Effector memory CD8-positive, alpha-beta T cell (primary cell): ENCODE measurements around the gene MUCL1.
"Not testable (repeated sequence)": the region's sequence is repeated elsewhere in the genome, so short reads cannot be mapped to it uniquely, and the experiment has no call there.

Experiments used
- ATAC-seq: fragments of 150-1000 bp; cut with Tn5 transposase; replicated peaks from 2 replicates; pipeline ENCODE4 v1.10.0; 2021; ENCODE audit warnings: mild to moderate bottlenecking, moderate library complexity
- DNase-seq, 3 experiments: peaks; one replicate each; pipeline ENCODE4 v3.0.0; 2021
- H3K27ac Mint-ChIP-seq, 2 donors: one replicate each; pipeline ENCODE4 v1.8.0; 2022; ENCODE audit warnings: mild to moderate bottlenecking in 2 of 2, mixed read lengths in 2 of 2, moderate library complexity in 2 of 2
- H3K27me3 Mint-ChIP-seq, 2 donors: one replicate each; pipeline ENCODE4 v1.8.0; 2022; ENCODE audit warnings: mixed read lengths in 2 of 2
- H3K36me3 Mint-ChIP-seq: one replicate; pipeline ENCODE4 v1.8.0; 2022; ENCODE audit warnings: mild to moderate bottlenecking, moderate library complexity, mixed read lengths; ENCODE audit not compliant: insufficient read depth
- H3K4me1 Mint-ChIP-seq, 2 donors: one replicate each; pipeline ENCODE4 v1.8.0; 2022; ENCODE audit warnings: low read depth in 2 of 2, mixed read lengths in 2 of 2
- H3K4me3 Mint-ChIP-seq, 2 donors: one replicate each; pipeline ENCODE4 v1.8.0; 2022; ENCODE audit warnings: mild to moderate bottlenecking in 2 of 2, mixed read lengths in 2 of 2, moderate library complexity in 2 of 2
- H3K9me3 Mint-ChIP-seq, 2 donors: one replicate each; pipeline ENCODE4 v1.8.0; 2022; ENCODE audit warnings: mixed read lengths in 2 of 2

Gene MUCL1

DNA sequence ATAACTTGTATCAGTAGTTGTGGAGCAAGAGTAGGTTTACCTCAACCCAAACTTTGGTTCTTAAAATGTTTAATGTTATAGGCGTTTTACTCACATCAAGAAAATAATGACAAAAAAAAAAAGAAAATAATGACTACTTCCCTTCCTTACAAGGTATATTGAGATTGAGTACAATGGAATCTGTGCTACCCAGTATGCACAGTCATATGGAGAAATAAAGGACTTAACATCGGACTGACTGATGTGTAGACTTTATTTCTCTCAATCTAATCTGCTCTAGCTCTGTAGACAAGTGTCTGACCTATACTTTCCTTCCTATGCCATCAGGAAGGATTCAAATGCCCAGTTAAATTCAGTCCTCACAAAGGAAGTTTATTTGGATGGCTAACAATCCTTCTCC lies 14.4 kb downstream of the MUCL1 start:
- H3K36me3 Mint-ChIP-seq: no peaks in the 10 kb centered on the region
- ATAC-seq (no peak), DNase-seq (no peak)
- peaks cover 36 to 45% of the 10 kb centered on the region in 2 donors for H3K27me3 Mint-ChIP-seq
- no peak overlapping the region for H3K4me3 Mint-ChIP-seq
- no peaks in the 10 kb centered on the region for H3K4me1 Mint-ChIP-seq
- no peaks in the 10 kb centered on the region for H3K9me3 Mint-ChIP-seq
- no peak overlapping the region for H3K27ac Mint-ChIP-seq

DNA sequence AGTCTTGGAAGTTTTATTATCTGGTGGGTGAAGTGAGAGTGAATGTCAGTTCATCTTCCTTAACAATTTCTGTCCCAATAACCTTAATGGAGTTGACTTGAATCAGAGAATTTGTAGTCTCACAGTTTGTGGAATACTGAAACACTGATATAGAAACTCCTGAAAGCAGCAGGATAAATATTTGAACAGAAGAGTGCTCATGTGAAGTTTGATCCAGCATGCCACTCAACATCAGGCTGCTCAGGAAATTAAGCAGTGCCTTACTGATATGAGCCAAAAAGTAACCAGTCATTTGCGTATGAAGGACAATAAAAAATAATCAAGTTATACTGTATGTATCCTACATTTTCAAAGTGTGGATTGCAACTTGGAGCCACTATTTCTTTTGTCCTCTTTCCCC lies 15.7 kb downstream of the MUCL1 start:
- Mint-ChIP-seq H3K9me3 (no peaks in the 10 kb centered on the region), H3K27me3 (peaks cover 36 to 45% of the 10 kb centered on the region in 2 donors), H3K4me1 (no peaks in the 10 kb centered on the region), H3K36me3 (no peaks in the 10 kb centered on the region), H3K27ac (no peak overlapping the region), H3K4me3 (no peak overlapping the region)
- ATAC-seq: no peak
- no peak for DNase-seq

DNA sequence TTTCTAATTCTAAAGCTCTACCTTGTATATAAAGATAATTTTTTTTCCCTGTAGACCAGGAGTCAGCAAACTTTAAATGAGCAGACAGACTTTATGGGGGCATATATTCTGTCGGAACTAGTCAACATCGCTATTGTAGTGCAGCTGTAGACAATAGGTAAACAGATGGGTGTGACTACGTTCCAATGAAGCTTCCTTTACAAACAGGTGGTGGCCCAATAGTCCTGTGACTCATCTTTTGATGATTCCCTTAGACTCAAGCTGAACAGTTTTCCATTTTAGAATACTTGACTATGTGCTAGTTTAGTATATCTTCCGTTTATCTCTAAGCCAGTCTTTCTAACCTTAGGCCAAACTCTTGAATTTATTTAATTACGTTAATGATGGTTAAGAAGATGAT lies 16.3 kb downstream of the MUCL1 start:
- Mint-ChIP-seq H3K27me3 (peaks cover 36 to 45% of the 10 kb centered on the region in 2 donors), H3K9me3 (no peaks in the 10 kb centered on the region)
- ATAC-seq: no peak

DNA sequence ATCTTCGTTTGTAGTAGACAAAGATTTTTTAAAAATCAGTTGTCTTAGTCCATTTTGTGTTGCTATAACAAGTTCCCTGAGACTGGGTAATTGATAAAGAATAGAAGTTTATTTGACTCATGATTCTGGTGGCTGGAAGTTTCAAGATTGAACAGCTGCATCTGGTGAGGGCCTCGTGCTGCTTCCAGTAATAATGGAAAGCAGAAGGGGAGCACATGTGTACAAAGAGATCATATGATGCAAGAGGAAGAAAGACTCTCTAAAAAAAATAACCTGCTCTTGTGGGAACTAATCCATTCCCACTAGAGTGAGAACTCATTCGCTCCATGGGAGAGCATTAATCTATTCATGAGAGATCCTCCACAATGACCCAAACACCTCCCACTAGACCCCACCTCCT lies 24.8 kb downstream of the MUCL1 start:
- no peak for ATAC-seq
- H3K9me3 Mint-ChIP-seq: no peaks in the 10 kb centered on the region

More for the DNA sequence above, 16.3 kb downstream of the MUCL1 start:
- no peak overlapping the region for H3K27ac Mint-ChIP-seq
- no peaks in the 10 kb centered on the region for H3K4me1 Mint-ChIP-seq
- DNase-seq: no peak
- H3K36me3 Mint-ChIP-seq: no peaks in the 10 kb centered on the region
- H3K4me3 Mint-ChIP-seq: no peak overlapping the region

DNA sequence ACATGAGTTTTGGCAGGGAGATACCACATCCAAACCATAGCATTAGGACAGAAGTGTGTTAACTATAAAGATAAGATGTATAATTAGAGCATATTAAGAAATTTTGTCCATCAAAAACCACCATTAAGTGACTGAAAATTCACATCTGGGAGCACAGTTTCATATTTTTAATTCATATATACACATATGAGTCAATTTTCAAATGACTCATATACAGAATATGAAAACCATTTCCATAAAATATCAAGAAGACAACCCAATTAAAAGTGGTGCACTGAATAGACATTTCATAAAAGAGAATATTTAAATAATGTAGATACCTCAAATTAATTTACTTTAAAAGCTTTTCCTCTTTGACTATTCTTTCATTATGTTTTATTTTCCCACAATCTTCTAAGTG lies 25.3 kb downstream of the MUCL1 start:
- ATAC-seq (no peak), DNase-seq (no peak)
- no peak overlapping the region for H3K27ac Mint-ChIP-seq
- H3K36me3 Mint-ChIP-seq: no peaks in the 10 kb centered on the region
- no peaks in the 10 kb centered on the region for H3K4me1 Mint-ChIP-seq
- no peaks in the 10 kb centered on the region for H3K9me3 Mint-ChIP-seq
- no peak overlapping the region for H3K4me3 Mint-ChIP-seq
- H3K27me3 Mint-ChIP-seq: peaks cover 0 to 4% of the 10 kb centered on the region in 2 donors

More for the DNA sequence above, 24.8 kb downstream of the MUCL1 start:
- H3K27ac Mint-ChIP-seq: no peak overlapping the region
- H3K4me1 Mint-ChIP-seq: no peaks in the 10 kb centered on the region
- no peak for DNase-seq
- H3K36me3 Mint-ChIP-seq: no peaks in the 10 kb centered on the region
- H3K27me3 Mint-ChIP-seq: peaks cover 0 to 4% of the 10 kb centered on the region in 2 donors
- H3K4me3 Mint-ChIP-seq: no peak overlapping the region

DNA sequence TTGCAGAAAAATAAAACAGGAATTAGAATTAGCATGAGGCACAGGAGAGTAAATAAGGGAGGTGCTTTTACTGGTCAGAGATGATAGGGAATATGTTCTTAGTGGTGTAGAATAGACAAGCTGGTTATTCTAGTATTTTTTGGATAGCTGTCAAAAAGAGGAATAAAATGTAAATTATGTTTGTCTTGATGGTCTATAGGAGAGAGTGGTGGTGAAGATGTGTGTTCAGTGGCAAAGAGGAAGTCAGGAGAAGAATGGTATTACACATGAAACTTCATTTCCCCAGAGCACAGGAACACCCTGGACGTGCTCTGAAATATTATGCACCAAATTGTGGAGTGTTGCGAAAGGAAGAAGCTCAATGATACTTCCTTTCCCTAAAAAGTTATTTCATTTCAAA lies 27.8 kb downstream of the MUCL1 start:
- Mint-ChIP-seq H3K4me1 (no peaks in the 10 kb centered on the region), H3K4me3 (no peak overlapping the region), H3K36me3 (no peaks in the 10 kb centered on the region), H3K27ac (no peak overlapping the region), H3K27me3 (peaks cover 5 to 17% of the 10 kb centered on the region in 2 donors), H3K9me3 (no peaks in the 10 kb centered on the region)
- ATAC-seq: no peak
- DNase-seq: no peak

DNA sequence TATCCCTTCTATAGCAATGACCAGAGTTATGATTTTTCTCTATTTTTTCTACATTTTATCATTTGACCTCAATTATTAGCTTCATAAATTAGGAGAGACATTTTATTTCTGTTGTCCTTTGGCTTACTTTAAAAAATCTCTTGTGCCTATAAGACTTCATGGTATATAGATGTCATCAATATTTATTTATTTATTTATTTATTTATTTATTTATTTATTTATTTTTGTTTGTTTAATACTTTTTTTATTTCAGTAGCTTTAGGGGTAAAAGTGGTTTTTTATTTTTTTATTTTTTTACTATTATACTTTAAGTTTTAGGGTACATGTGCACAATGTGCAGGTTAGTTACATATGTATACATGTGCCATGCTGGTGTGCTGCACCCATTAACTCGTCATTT lies 28.3 kb downstream of the MUCL1 start:
- not testable (repeated sequence) for H3K4me3 Mint-ChIP-seq, H3K4me1 Mint-ChIP-seq, H3K36me3 Mint-ChIP-seq, DNase-seq, H3K27ac Mint-ChIP-seq, H3K9me3 Mint-ChIP-seq, ATAC-seq
- peaks cover 5 to 22% of the 10 kb centered on the region in 2 donors for H3K27me3 Mint-ChIP-seq

DNA sequence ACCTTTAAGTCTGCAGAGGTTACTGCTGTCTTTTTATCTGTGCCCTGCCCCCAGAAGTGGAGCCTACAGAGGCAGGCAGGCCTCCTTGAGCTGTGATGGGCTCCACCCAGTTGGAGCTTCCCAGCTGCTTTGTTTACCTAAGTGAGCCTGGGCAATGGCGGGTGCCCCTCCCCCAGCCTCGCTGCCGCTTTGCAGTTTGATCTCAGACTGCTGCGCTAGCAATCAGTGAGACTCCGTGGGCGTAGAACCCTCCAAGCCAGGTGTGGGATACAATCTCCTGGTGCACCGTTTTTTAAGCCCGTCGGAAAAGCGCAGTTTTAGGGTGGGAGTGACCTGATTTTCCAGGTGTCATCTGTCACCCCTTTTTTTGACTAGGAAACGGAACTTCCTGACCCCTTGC lies 34.1 kb downstream of the MUCL1 start:
- H3K36me3 Mint-ChIP-seq, H3K27ac Mint-ChIP-seq, ATAC-seq, H3K4me3 Mint-ChIP-seq, DNase-seq, H3K9me3 Mint-ChIP-seq, H3K4me1 Mint-ChIP-seq: not testable (repeated sequence)
- H3K27me3 Mint-ChIP-seq: peaks cover 15 to 36% of the 10 kb centered on the region in 2 donors

DNA sequence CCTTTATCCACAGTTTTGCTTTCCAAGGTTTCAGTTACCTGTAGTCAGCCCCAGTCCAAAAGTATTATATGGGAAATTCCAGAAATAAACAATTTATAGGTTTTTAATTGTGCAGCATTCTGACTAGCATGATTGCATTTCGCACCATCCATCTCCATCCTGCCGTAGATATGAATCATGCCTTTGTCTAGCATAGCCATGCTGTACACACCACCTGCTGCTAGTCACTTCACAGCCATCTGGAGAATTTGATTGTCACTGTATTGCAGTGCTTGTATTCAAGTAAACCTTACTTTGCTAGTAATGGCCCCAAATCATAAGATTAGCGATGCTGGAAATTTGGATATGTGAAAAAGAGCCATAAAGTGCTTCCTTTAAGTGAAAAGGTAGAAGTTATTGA lies 36.0 kb downstream of the MUCL1 start:
- no peak overlapping the region for H3K27ac Mint-ChIP-seq
- H3K27me3 Mint-ChIP-seq: peaks cover 15 to 36% of the 10 kb centered on the region in 2 donors
- no peaks in the 10 kb centered on the region for H3K4me1 Mint-ChIP-seq
- no peaks in the 10 kb centered on the region for H3K36me3 Mint-ChIP-seq
- ATAC-seq (no peak), DNase-seq (no peak)
- no peak overlapping the region for H3K4me3 Mint-ChIP-seq
- no peaks in the 10 kb centered on the region for H3K9me3 Mint-ChIP-seq

DNA sequence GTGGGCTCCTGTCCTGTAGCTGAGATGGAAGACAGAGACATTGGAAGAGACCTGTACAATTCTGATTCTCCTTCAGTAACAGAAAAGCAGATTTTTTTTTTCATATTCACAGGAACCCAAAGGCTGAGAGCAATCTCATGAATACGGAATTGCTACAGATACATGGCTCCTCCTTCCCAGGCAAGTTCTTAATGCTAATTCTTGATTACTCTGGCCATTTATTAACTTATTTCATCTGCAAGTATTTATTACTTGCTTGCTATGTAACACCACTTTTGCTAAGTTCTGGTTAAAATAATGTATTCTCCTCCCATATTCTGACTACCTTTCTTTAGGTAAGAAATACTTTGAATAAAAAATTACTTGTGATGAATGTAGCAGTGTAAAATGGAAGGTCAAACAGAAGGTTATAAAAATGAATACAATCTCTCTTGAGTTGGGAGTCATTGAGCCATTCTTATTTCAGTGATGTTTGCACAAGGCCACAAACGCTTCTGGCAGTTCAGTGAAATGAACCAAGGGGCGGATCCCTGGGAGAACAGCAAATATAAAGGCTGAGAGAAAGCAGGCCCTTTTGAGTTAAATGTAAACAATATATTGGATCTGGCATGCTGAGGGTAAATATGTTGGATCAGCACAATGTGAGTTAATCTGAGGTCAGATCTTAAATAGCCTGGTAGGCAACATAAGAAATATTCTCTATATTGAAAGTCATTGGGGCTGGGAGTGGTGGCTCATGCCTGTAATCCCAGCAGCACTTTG lies 37.6 kb downstream of the MUCL1 start:
- no peaks in the 10 kb centered on the region for H3K9me3 Mint-ChIP-seq
- no peak overlapping the region for H3K4me3 Mint-ChIP-seq
- H3K27ac Mint-ChIP-seq: no peak overlapping the region
- ATAC-seq: no peak
- no peaks in the 10 kb centered on the region for H3K4me1 Mint-ChIP-seq
- H3K27me3 Mint-ChIP-seq: peaks cover 19 to 21% of the 10 kb centered on the region in 2 donors
- H3K36me3 Mint-ChIP-seq: no peaks in the 10 kb centered on the region
- DNase-seq: no peak
